Activated T-cell treated with anti-CD3 and anti-CD28 coated beads for 4 hours (primary cell): ENCODE results near the gene CDC37.
A peak's percentile ranks its signal among the peaks of the same experiment; 100 is the strongest.
"Not testable (repeated sequence)": the region's sequence is repeated elsewhere in the genome, so short reads cannot be mapped to it uniquely, and the experiment has no call there.

ENCODE experiments used
- DNase-seq: peaks from one replicate; pipeline ENCODE4 v3.0.0-alpha.2; 2020

Gene CDC37

GRCh38 chr19:10393137-10393536, 10.2 kb downstream of the CDC37 start:
- DNase-seq = no peak

- no peak for DNase-seq
Observed at GRCh38 chr19:10392120-10392519, 11.2 kb downstream of the CDC37 start.

- DNase-seq = peak; percentile 62
Observed at GRCh38 chr19:10390652-10391286, 12.6 kb downstream of the CDC37 start.

- DNase-seq = no peak
Observed at GRCh38 chr19:10389863-10390262, 13.5 kb downstream of the CDC37 start.

- peak; percentile 86 for DNase-seq
Observed at GRCh38 chr19:10388957-10389356, 14.4 kb downstream of the CDC37 start.

GRCh38 chr19:10384580-10384979, 18.8 kb downstream of the CDC37 start:
- DNase-seq = no peak

- not testable (repeated sequence) for DNase-seq
Observed at GRCh38 chr19:10383223-10383499, 20.2 kb downstream of the CDC37 start.

GRCh38 chr19:10380313-10381102, 22.8 kb downstream of the CDC37 start, which contains the start of gene TYK2:
Gene TYK2, minus strand, starts transcription at chr19:10380572. Its CDS starts 2,166 bp downstream, at chr19:10378406.
- peak; percentile 95 for DNase-seq

GRCh38 chr19:10379880-10380312, 23.4 kb downstream of the CDC37 start:
- no peak for DNase-seq

GRCh38 chr19:10378124-10378523, 25.2 kb downstream of the CDC37 start:
- DNase-seq = no peak

GRCh38 chr19:10377140-10377640, 26.2 kb downstream of the CDC37 start:
- not testable (repeated sequence) for DNase-seq

GRCh38 chr19:10374931-10375330, 28.4 kb downstream of the CDC37 start:
- DNase-seq = no peak

GRCh38 chr19:10372690-10373089, 30.7 kb downstream of the CDC37 start:
- no peak for DNase-seq

GRCh38 chr19:10368101-10368803, 35.1 kb downstream of the CDC37 start:
- DNase-seq = no peak

GRCh38 chr19:10366950-10367512, 36.3 kb downstream of the CDC37 start:
- not testable (repeated sequence) for DNase-seq

- DNase-seq = no peak
Observed at GRCh38 chr19:10365518-10365917, 37.8 kb downstream of the CDC37 start.

GRCh38 chr19:10364644-10365043, 38.7 kb downstream of the CDC37 start:
- no peak for DNase-seq

GRCh38 chr19:10363789-10364281, 39.5 kb downstream of the CDC37 start:
- DNase-seq = no peak

- no peak for DNase-seq
Observed at GRCh38 chr19:10362259-10362658, 41.1 kb downstream of the CDC37 start.

- no peak for DNase-seq
Observed at GRCh38 chr19:10361569-10362011, 41.8 kb downstream of the CDC37 start.

- DNase-seq = no peak
Observed at GRCh38 chr19:10356431-10356830, 46.9 kb downstream of the CDC37 start.

- no peak for DNase-seq
Observed at GRCh38 chr19:10353793-10354391, 49.5 kb downstream of the CDC37 start.
